Nephron progenitor cell (in vitro differentiated cells): ENCODE measurements around the gene MECP2.
"Not testable (repeated sequence)": the region's sequence is repeated elsewhere in the genome, so short reads cannot be mapped to it uniquely, and the experiment has no call there.

Experiments
- DNase-seq: peaks from one replicate; pipeline ENCODE4 v3.0.0; 2021
- H3K27ac Mint-ChIP-seq: 2 replicates; pipeline ENCODE4 v1.8.0; 2021; ENCODE audit warnings: mild to moderate bottlenecking, moderate library complexity, mixed read lengths
- H3K27me3 Mint-ChIP-seq: 2 replicates; pipeline ENCODE4 v1.8.0; 2021; ENCODE audit warnings: mild to moderate bottlenecking, low read depth, mixed read lengths; ENCODE audit not compliant: poor library complexity
- H3K36me3 Mint-ChIP-seq: 2 replicates; pipeline ENCODE4 v1.8.0; 2021; ENCODE audit warnings: low read depth, mixed read lengths
- H3K4me1 Mint-ChIP-seq: 2 replicates; pipeline ENCODE4 v1.8.0; 2021; ENCODE audit warnings: mixed read lengths
- H3K4me3 Mint-ChIP-seq: 2 replicates; pipeline ENCODE4 v1.8.0; 2021; ENCODE audit warnings: mild to moderate bottlenecking, moderate library complexity, mixed read lengths
- H3K9me3 Mint-ChIP-seq: 2 replicates; pipeline ENCODE4 v1.8.0; 2021; ENCODE audit warnings: mild to moderate bottlenecking, moderate library complexity, mixed read lengths
- CTCF ChIP-seq: fragments of 200-600 bp; sonication (generic); IDR thresholded peaks from 2 replicates; pipeline ENCODE4 v1.5.0; 2021; ENCODE audit warnings: antibody characterized with exemption

The MECP2 gene

GRCh38 chrX:154097589-154098541 lies at the start of gene MECP2:
Gene MECP2 (minus strand): TSS chrX:154097717.
- H3K36me3 Mint-ChIP-seq, result no peaks in the 10 kb centered on the region
- peak within 1 kb of the TSS; percentile 68 for H3K27ac Mint-ChIP-seq
- H3K4me1 Mint-ChIP-seq, result peaks cover 38% of the 10 kb centered on the region
- H3K4me3 Mint-ChIP-seq, result peak within 1 kb of the TSS; percentile 89
- TF ChIP-seq CTCF, result no peak
- H3K9me3 Mint-ChIP-seq, result peaks cover 64% of the 10 kb centered on the region
- peak; percentile 89 for DNase-seq
- peaks cover 13% of the 10 kb centered on the region for H3K27me3 Mint-ChIP-seq

GRCh38 chrX:154144010-154144409 lies 46.5 kb upstream of the MECP2 start, which contains the start of gene OPN1LW:
Gene OPN1LW (plus strand): TSS chrX:154144243. CDS start chrX:154144284, 41 bp downstream.
- H3K27me3 Mint-ChIP-seq, DNase-seq, H3K36me3 Mint-ChIP-seq, H3K4me3 Mint-ChIP-seq, H3K27ac Mint-ChIP-seq, H3K4me1 Mint-ChIP-seq: not testable (repeated sequence)
- peaks cover 44% of the 10 kb centered on the region for H3K9me3 Mint-ChIP-seq

GRCh38 chrX:154142950-154143745 lies 45.6 kb upstream of the MECP2 start:
- Mint-ChIP-seq H3K36me3 (no peaks in the 10 kb centered on the region), H3K4me3 (no peak overlapping the region), H3K27ac (no peak overlapping the region)

GRCh38 chrX:154142386-154142785 lies 44.9 kb upstream of the MECP2 start:
- no peaks in the 10 kb centered on the region for H3K4me1 Mint-ChIP-seq
- no peak for TF ChIP-seq CTCF
- H3K27me3 Mint-ChIP-seq, result peaks cover 9% of the 10 kb centered on the region
- no peak for DNase-seq
- H3K4me3 Mint-ChIP-seq, result no peak overlapping the region
- peaks cover 54% of the 10 kb centered on the region for H3K9me3 Mint-ChIP-seq
- H3K36me3 Mint-ChIP-seq, result no peaks in the 10 kb centered on the region
- H3K27ac Mint-ChIP-seq, result no peak overlapping the region

More at GRCh38 chrX:154142950-154143745, 45.6 kb upstream of the MECP2 start:
- no peak for DNase-seq
- H3K9me3 Mint-ChIP-seq, result peaks cover 48% of the 10 kb centered on the region
- H3K4me1 Mint-ChIP-seq, result no peaks in the 10 kb centered on the region
- H3K27me3 Mint-ChIP-seq, result peaks cover 9% of the 10 kb centered on the region
- no peak for TF ChIP-seq CTCF

GRCh38 chrX:154140742-154141141 lies 43.2 kb upstream of the MECP2 start:
- peaks cover 64% of the 10 kb centered on the region for H3K9me3 Mint-ChIP-seq

More at GRCh38 chrX:154140742-154141141, 43.2 kb upstream of the MECP2 start:
- no peaks in the 10 kb centered on the region for H3K36me3 Mint-ChIP-seq
- no peak for DNase-seq
- H3K27ac Mint-ChIP-seq, result no peak overlapping the region
- peaks cover 11% of the 10 kb centered on the region for H3K27me3 Mint-ChIP-seq
- no peak for TF ChIP-seq CTCF
- no peak overlapping the region for H3K4me3 Mint-ChIP-seq
- H3K4me1 Mint-ChIP-seq, result peaks cover 7% of the 10 kb centered on the region
